HFFc6 (cell line): ENCODE data around the gene GBP3. TPM values are rescaled to one million over a fixed set of nuclear protein-coding genes. Genes with fewer than 3 reads are reported as not detected.
"Not testable (repeated sequence)": the region's sequence is repeated elsewhere in the genome, so short reads cannot be mapped to it uniquely, and the experiment has no call there.

Experiments
- DNase-seq: peaks from one replicate; pipeline ENCODE4 v3.0.0-alpha.2; 2018
- H3K27ac Mint-ChIP-seq: 2 replicates; pipeline ENCODE4 v1.8.0; 2020; ENCODE audit warnings: mild to moderate bottlenecking, mixed read lengths
- H3K27me3 Mint-ChIP-seq: 2 replicates; pipeline ENCODE4 v1.8.0; 2021; ENCODE audit warnings: mild to moderate bottlenecking, moderate library complexity, mixed read lengths; ENCODE audit not compliant: insufficient read depth
- H3K36me3 Mint-ChIP-seq: 2 replicates; pipeline ENCODE4 v1.8.0; 2021; ENCODE audit warnings: low read depth, mixed read lengths
- H3K4me1 Mint-ChIP-seq: 2 replicates; pipeline ENCODE4 v1.8.0; 2020; ENCODE audit warnings: low read depth, mixed read lengths
- H3K4me3 Mint-ChIP-seq: 2 replicates; pipeline ENCODE4 v1.8.0; 2020; ENCODE audit warnings: mild to moderate bottlenecking, moderate library complexity, mixed read lengths
- H3K9me3 Mint-ChIP-seq: 2 replicates; pipeline ENCODE4 v1.8.0; 2020; ENCODE audit warnings: mild to moderate bottlenecking, mixed read lengths
- total RNA-seq, 6 experiments: library from RNA; stranded (reverse); fragmentation: NEBNext Ultra II Directional; extraction: Animal tissue kit (Norgen Biotek cat#: 25700); gene quantifications; 2 replicates in 1 of 6; 3 replicates in 5 of 6; pipeline ENCODE4 v1.2.3, GENCODE V29; 2021
- TF ChIP-seq, protein P1 (sequence below): fragments of 200-600 bp; sonication (generic); IDR thresholded peaks from 2 replicates; pipeline ENCODE4 v1.5.0; 2021; ENCODE audit warnings: antibody characterized with exemption, mild to moderate bottlenecking

The GBP3 gene
- total RNA-seq, 6 experiments from 2014 or later = 26.5 to 44.6 (median 39.3) TPM

DNA sequence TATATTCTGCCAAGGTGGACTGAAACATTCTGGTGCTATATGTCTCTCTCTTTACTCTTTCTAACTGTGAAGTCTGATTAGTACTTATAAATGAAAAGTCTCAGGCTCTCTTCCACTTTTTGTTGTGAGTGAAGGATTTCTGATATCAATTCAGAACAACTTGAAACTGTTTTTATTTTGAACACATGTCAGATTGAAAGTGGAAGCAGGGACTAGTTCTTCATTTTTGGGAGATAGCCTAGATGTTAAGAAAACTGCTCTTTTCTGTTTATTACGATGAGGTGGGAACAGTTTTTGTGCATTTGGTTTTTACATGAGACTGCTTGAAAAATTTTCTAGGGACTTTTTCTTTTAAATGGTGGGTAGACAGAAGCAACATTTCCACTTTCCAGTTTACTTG lies 14.5 kb upstream of the GBP3 start:
- Mint-ChIP-seq H3K4me1 (peaks cover 15% of the 10 kb centered on the region), H3K9me3 (no peaks in the 10 kb centered on the region), H3K36me3 (no peaks in the 10 kb centered on the region), H3K4me3 (no peak overlapping the region), H3K27me3 (peaks cover 16% of the 10 kb centered on the region), H3K27ac (no peak overlapping the region)
- no peak for DNase-seq
- TF ChIP-seq, protein P1, sequence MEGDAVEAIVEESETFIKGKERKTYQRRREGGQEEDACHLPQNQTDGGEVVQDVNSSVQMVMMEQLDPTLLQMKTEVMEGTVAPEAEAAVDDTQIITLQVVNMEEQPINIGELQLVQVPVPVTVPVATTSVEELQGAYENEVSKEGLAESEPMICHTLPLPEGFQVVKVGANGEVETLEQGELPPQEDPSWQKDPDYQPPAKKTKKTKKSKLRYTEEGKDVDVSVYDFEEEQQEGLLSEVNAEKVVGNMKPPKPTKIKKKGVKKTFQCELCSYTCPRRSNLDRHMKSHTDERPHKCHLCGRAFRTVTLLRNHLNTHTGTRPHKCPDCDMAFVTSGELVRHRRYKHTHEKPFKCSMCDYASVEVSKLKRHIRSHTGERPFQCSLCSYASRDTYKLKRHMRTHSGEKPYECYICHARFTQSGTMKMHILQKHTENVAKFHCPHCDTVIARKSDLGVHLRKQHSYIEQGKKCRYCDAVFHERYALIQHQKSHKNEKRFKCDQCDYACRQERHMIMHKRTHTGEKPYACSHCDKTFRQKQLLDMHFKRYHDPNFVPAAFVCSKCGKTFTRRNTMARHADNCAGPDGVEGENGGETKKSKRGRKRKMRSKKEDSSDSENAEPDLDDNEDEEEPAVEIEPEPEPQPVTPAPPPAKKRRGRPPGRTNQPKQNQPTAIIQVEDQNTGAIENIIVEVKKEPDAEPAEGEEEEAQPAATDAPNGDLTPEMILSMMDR = no peak

DNA sequence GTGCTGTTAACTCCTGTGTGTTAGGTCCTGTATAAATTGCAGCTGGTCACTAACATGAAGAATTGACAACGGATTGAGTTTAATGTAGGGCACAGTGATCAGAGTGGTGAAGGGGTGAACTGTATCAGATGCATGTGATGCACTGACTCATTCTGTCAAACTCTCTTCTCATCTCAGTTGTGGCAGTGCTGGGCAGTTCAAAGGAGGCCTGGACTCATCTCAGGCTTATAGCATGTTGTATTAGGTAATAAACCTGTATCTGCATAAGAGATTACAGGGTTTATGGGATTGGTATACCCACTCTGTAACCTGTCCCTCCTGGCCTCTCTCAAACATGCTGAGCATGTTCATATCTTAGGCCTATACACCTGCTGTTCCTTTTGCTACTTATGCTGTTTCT lies 12.4 kb upstream of the GBP3 start:
- no peak overlapping the region for H3K27ac Mint-ChIP-seq
- no peaks in the 10 kb centered on the region for H3K4me1 Mint-ChIP-seq
- no peak overlapping the region for H3K4me3 Mint-ChIP-seq

DNA sequence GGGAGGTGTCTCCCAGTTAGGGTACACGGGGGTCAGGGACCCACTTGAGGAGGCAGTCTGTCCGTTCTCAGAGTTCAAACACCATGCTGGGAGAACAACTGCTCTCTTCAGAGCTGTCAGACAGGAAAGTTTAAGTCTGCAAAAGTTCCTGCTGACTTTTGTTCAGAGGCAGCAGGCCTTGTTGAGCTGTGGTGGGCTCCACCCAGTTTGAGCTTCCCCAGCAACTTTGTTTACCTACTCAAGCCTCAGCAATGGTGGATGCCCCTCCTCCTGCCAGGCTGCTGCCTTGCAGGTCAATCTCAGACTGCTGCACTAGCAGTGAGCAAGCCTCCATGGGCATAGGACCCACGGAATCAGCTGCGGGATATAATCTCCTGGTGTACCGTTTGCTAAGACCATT lies 11.3 kb upstream of the GBP3 start:
- H3K4me1 Mint-ChIP-seq, DNase-seq, H3K4me3 Mint-ChIP-seq, H3K27ac Mint-ChIP-seq, H3K36me3 Mint-ChIP-seq: not testable (repeated sequence)
- peaks cover 10% of the 10 kb centered on the region for H3K9me3 Mint-ChIP-seq
- H3K27me3 Mint-ChIP-seq = peaks cover 14% of the 10 kb centered on the region

More for the DNA sequence above, 12.4 kb upstream of the GBP3 start:
- Mint-ChIP-seq H3K36me3 (no peaks in the 10 kb centered on the region; the same call in 1 of the 2 replicates), H3K27me3 (peaks cover 15% of the 10 kb centered on the region), H3K9me3 (peaks cover 6% of the 10 kb centered on the region)
- TF ChIP-seq, protein P1 = no peak
- DNase-seq = no peak

DNA sequence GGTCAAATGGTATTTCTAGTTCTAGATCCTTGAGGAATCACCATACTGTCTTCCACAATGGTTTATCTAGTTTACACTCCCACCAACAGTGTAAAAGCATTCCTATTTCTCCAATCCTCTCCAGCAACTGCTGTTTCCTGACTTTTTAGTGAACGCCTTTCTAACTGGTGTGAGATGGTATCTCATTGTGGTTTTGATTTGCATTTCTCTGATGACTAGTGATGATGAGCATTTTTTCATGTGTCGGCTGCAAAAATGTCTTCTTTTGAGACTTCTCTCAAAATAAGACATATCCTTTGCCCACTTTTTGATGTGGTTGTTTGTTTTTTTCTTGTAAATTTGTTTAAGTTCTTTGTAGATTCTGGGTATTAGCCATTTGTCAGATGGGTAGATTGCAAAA lies 6.4 kb upstream of the GBP3 start:
- Mint-ChIP-seq H3K9me3 (peaks cover 10% of the 10 kb centered on the region), H3K27me3 (peaks cover 11% of the 10 kb centered on the region)
- H3K4me1 Mint-ChIP-seq, H3K36me3 Mint-ChIP-seq, H3K4me3 Mint-ChIP-seq, H3K27ac Mint-ChIP-seq, DNase-seq: not testable (repeated sequence)

DNA sequence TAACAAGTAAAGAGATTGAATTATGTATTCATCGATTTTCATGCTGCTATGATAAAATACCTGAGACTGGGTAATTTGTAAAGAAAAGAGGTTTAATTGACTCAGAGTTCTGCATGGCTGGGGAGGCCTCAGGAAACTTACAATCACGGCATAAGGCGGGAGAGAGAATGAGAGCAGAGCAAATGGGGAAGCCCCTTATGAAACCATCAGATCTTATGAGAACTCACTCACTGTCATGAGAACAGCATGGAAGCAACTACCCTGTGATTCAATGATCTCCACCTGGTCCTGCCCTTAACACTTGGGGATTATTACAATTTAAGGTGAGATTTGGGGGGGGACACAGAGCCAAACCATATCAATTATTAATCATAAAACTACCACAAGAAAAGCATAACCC lies 3.3 kb upstream of the GBP3 start:
- no peak for DNase-seq
- Mint-ChIP-seq H3K36me3 (no peaks in the 10 kb centered on the region; the same call in 1 of the 2 replicates), H3K27ac (no peak overlapping the region), H3K9me3 (peaks cover 10% of the 10 kb centered on the region), H3K27me3 (peaks cover 3% of the 10 kb centered on the region; the same call in 1 of the 2 replicates), H3K4me1 (peaks cover 15% of the 10 kb centered on the region), H3K4me3 (no peak overlapping the region)
- TF ChIP-seq, protein P1 = no peak

DNA sequence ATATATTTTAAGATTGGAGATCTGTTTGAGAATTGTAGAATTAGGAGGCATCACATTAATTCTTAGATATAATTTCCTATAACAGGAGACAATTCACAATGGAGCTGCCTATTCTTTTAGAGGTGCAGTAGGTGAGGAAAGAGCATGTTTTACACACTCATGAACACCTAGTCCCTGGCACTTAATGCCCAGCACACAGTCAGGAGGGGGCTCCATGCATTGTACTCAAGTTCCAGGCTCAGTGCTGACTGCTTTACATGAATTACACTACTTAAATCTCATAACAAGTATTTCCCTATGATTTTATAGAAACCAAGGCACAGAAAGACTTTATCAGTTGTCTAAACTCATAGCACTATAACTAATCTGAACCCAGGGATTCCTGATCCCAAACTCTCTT lies 360 bp upstream of the GBP3 start:
- Mint-ChIP-seq H3K27ac (peak overlapping the region; percentile 82), H3K9me3 (no peaks in the 10 kb centered on the region), H3K36me3 (peaks cover 21% of the 10 kb centered on the region; the same call in 1 of the 2 replicates), H3K27me3 (no peaks in the 10 kb centered on the region), H3K4me1 (peaks cover 37% of the 10 kb centered on the region), H3K4me3 (peak overlapping the region; percentile 90)
- TF ChIP-seq, protein P1 = no peak
- DNase-seq = no peak

DNA sequence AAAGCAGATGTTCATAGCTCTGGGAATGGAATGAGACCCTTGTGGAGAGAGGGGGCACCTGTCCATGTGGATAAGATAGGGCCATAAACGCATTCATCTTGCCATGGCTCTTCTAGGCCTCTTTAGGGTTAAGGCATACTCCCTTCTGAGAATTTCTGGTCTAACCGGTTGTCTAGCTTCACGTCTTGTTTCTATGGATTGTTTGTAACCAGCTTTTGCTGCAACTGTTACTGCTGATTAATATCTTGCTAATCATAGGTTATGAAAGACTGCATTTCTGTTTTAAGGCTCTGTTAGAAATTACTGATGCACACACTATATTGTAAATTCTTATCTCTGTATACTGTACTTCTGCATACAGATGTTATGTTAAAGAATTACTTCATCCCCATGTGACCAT lies 4.3 kb downstream of the GBP3 start:
- H3K27ac Mint-ChIP-seq, DNase-seq, H3K9me3 Mint-ChIP-seq, H3K27me3 Mint-ChIP-seq, H3K4me3 Mint-ChIP-seq: not testable (repeated sequence)
- Mint-ChIP-seq H3K4me1 (peaks cover 37% of the 10 kb centered on the region), H3K36me3 (peaks cover 36% of the 10 kb centered on the region)
